H1 (cell line): ENCODE measurements around the gene WDR45B. TPM values are rescaled to one million over a fixed set of nuclear protein-coding genes. Genes with fewer than 3 reads are reported as not detected.

Experiments used
- BRCA1 ChIP-seq: IDR thresholded peaks from 2 replicates; pipeline ENCODE4 v1.6.1; 2012; ENCODE audit warnings: low read depth, low read length, improper control_type of control experiment
- CEBPB ChIP-seq: IDR thresholded peaks from 2 replicates; pipeline ENCODE4 v1.6.1; 2012; ENCODE audit warnings: low read depth, low read length
- CHD1 ChIP-seq: IDR thresholded peaks from 2 replicates; pipeline ENCODE4 v1.6.1; 2012; ENCODE audit warnings: low read depth, low read length, improper control_type of control experiment
- EP300 ChIP-seq, 2 experiments: IDR thresholded peaks; 1 replicate in 1 of 2; 2 replicates in 1 of 2; pipeline ENCODE4 v1.6.1; 2011 to 2012; ENCODE audit warnings: low read depth in 2 of 2, low read length in 2 of 2, mild to moderate bottlenecking in 2 of 2, borderline replicate concordance in 1 of 2, inconsistent platforms in 1 of 2, moderate library complexity in 1 of 2
- NRF1 ChIP-seq: IDR thresholded peaks from 2 replicates; pipeline ENCODE4 v1.6.1; 2011; ENCODE audit warnings: mild to moderate bottlenecking, low read depth, low read length, improper control_type of control experiment
- SP2 ChIP-seq: IDR thresholded peaks from 2 replicates; pipeline ENCODE4 v1.6.1; 2012; ENCODE audit warnings: mild to moderate bottlenecking, low read length, inconsistent platforms
- SUZ12 ChIP-seq: fragments of 200-600 bp; sonication (generic); IDR thresholded peaks from 2 replicates; pipeline ENCODE4 v1.6.1; 2012; ENCODE audit warnings: mild to moderate bottlenecking, inconsistent platforms, low read length, moderate library complexity, mixed read lengths
- polyA plus RNA-seq, 7 experiments: library from polyadenylated mRNA; depleted of rRNA in 3 of 7; stranded (reverse) in 5 of 7; unstranded in 2 of 7; fragments of >200 nt in 5 of 7; fragments of 200-250 nt in 2 of 7; gene quantifications; 1 replicate in 5 of 7; 2 replicates in 1 of 7; 4 replicates in 1 of 7; pipeline versions ENCODE4 v1.2.1 to v1.2.3, GENCODE V29; 2011 to 2013; ENCODE audit warnings: missing spikeins in 2 of 7, mixed read lengths in 2 of 7
- total RNA-seq: library from RNA; stranded (reverse); fragmentation: NEBNext Ultra II Directional; extraction: Animal tissue kit (Norgen Biotek cat#: 25700); gene quantifications from 2 replicates; pipeline ENCODE4 v1.2.1, GENCODE V29; 2021
- TF ChIP-seq, protein P1 (sequence below): fragments of 300-600 bp; sonication (generic); IDR thresholded peaks from 2 replicates; pipeline ENCODE4 v1.7.1; 2012; ENCODE audit warnings: low read length, moderate library complexity, mild to moderate bottlenecking, inconsistent platforms; ENCODE audit not compliant: insufficient replicate concordance

The WDR45B gene
- total and polyA plus RNA-seq, 2 of the 8 experiments (the other 6 are each of a cell fraction or from before 2014, with no cell fraction given) = 82.0 to 100 TPM

DNA sequence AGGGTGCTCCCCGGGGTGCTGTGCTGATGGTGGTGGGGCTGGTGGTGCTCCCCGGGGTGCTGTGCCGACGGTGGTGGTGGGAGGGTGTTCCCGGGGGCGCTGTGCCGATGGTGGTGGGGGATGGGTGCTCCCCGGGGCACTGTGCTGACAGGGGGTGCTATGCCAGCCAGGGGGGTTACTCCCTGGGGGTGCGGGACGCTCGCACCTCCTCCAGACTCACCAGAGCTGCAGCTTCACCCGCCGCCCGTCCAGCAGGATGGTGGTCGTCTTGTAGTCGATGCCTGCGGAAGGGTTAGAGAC lies 16.0 kb upstream of the WDR45B start (continued):
- TF ChIP-seq, protein P1, sequence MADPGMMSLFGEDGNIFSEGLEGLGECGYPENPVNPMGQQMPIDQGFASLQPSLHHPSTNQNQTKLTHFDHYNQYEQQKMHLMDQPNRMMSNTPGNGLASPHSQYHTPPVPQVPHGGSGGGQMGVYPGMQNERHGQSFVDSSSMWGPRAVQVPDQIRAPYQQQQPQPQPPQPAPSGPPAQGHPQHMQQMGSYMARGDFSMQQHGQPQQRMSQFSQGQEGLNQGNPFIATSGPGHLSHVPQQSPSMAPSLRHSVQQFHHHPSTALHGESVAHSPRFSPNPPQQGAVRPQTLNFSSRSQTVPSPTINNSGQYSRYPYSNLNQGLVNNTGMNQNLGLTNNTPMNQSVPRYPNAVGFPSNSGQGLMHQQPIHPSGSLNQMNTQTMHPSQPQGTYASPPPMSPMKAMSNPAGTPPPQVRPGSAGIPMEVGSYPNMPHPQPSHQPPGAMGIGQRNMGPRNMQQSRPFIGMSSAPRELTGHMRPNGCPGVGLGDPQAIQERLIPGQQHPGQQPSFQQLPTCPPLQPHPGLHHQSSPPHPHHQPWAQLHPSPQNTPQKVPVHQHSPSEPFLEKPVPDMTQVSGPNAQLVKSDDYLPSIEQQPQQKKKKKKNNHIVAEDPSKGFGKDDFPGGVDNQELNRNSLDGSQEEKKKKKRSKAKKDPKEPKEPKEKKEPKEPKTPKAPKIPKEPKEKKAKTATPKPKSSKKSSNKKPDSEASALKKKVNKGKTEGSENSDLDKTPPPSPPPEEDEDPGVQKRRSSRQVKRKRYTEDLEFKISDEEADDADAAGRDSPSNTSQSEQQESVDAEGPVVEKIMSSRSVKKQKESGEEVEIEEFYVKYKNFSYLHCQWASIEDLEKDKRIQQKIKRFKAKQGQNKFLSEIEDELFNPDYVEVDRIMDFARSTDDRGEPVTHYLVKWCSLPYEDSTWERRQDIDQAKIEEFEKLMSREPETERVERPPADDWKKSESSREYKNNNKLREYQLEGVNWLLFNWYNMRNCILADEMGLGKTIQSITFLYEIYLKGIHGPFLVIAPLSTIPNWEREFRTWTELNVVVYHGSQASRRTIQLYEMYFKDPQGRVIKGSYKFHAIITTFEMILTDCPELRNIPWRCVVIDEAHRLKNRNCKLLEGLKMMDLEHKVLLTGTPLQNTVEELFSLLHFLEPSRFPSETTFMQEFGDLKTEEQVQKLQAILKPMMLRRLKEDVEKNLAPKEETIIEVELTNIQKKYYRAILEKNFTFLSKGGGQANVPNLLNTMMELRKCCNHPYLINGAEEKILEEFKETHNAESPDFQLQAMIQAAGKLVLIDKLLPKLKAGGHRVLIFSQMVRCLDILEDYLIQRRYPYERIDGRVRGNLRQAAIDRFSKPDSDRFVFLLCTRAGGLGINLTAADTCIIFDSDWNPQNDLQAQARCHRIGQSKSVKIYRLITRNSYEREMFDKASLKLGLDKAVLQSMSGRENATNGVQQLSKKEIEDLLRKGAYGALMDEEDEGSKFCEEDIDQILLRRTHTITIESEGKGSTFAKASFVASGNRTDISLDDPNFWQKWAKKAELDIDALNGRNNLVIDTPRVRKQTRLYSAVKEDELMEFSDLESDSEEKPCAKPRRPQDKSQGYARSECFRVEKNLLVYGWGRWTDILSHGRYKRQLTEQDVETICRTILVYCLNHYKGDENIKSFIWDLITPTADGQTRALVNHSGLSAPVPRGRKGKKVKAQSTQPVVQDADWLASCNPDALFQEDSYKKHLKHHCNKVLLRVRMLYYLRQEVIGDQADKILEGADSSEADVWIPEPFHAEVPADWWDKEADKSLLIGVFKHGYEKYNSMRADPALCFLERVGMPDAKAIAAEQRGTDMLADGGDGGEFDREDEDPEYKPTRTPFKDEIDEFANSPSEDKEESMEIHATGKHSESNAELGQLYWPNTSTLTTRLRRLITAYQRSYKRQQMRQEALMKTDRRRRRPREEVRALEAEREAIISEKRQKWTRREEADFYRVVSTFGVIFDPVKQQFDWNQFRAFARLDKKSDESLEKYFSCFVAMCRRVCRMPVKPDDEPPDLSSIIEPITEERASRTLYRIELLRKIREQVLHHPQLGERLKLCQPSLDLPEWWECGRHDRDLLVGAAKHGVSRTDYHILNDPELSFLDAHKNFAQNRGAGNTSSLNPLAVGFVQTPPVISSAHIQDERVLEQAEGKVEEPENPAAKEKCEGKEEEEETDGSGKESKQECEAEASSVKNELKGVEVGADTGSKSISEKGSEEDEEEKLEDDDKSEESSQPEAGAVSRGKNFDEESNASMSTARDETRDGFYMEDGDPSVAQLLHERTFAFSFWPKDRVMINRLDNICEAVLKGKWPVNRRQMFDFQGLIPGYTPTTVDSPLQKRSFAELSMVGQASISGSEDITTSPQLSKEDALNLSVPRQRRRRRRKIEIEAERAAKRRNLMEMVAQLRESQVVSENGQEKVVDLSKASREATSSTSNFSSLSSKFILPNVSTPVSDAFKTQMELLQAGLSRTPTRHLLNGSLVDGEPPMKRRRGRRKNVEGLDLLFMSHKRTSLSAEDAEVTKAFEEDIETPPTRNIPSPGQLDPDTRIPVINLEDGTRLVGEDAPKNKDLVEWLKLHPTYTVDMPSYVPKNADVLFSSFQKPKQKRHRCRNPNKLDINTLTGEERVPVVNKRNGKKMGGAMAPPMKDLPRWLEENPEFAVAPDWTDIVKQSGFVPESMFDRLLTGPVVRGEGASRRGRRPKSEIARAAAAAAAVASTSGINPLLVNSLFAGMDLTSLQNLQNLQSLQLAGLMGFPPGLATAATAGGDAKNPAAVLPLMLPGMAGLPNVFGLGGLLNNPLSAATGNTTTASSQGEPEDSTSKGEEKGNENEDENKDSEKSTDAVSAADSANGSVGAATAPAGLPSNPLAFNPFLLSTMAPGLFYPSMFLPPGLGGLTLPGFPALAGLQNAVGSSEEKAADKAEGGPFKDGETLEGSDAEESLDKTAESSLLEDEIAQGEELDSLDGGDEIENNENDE = no peak
- TF ChIP-seq SP2 (no peak), CEBPB (no peak), SUZ12 (no peak), BRCA1 (no peak), EP300 (IDR thresholded peaks at IDR 0.05; ENCODE audit: borderline replicate concordance in 1 of 2, low read depth in 2 of 2, low read length in 2 of 2) (no peak), NRF1 (no peak), CHD1 (no peak)
